GM12892 (cell line): Measurements from ENCODE around the gene DLST.

ENCODE experiments used
- POLR2A ChIP-seq: IDR thresholded peaks from 2 replicates; pipeline ENCODE4 v1.6.1; 2011; ENCODE audit warnings: low read depth, low read length, control low read depth
- TAF1 ChIP-seq: IDR thresholded peaks from 2 replicates; pipeline ENCODE4 v1.6.1; 2011; ENCODE audit warnings: low read depth, mild to moderate bottlenecking, control low read depth, low read length, borderline replicate concordance

GRCh38 chr14:74945261-74945851 lies 63.6 kb downstream of the DLST start:
- TF ChIP-seq POLR2A, result no peak
- no peak for TF ChIP-seq TAF1
